ENCODE results near the gene KIF6. TPM values are rescaled to one million over a fixed set of nuclear protein-coding genes. Genes with fewer than 3 reads are reported as not detected.

The KIF6 gene
- total RNA-seq, 4 donors from 2014 or later = 0.10 to 0.61 (median 0.13) TPM; not detected in 1

GRCh38 chr6:39608652-39609345 is 116.4 kb downstream of the KIF6 start:
- WGBS, 2 donors = 84 to 87% methylated on average over 7 of the region's 7 CpGs
- intact Hi-C loops (cut with DNase I; ENCODE audit: low total_unique reads) = no loop called here

DNA sequence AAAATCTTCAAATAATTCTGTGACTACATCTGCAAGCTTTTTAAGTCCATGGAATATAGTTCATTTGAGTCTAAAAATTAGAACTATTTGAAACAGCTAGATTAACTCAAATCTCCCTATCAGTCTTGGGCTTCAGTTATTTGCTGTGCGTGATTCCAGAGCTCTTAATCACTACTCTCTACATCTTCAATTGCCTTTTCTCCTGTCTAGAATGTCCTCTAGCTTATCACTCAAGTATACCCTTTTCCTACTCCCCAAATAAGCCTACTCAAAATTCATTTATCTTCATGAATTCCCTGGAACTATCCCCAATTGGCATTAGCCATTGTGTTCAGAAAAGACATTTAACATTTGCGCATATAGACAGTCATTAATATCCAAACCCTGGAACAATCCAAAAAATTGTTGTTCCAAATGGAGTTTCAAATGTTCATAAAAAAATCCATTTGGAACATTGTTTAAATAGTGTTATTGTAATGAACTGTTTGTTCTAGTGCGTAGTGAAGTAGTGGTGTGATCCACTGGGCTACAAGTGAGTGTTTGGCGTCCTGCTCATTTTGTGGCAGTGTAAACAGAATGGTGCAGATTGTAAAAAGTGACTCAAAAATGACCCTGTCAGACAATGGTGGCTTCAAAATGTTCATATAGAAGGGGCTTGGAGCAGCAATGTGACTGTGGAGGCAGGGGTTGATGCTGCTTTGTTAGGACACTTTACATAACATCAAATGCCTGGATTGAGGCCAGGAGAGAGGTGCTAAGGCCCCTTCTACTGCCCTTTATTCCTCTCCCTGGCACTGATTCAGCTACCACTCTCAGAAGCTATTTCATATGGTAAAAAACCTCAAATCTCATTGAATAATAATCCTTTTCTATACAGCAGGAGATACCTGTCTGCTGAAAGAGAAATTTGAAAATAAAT is 122.3 kb downstream of the KIF6 start:
- DNase-seq (ENCODE audit: low spot score in 2 of 2) = no peak
- TF ChIP-seq CTCF (IDR thresholded peaks at IDR 0.05) (no peak), POLR2A (IDR thresholded peaks at IDR 0.05) (no peak)
- WGBS, 2 donors = 93 to 94% methylated on average over 4 of the region's 4 CpGs
- intact Hi-C loops (cut with DNase I; ENCODE audit: low total_unique reads) = no loop called here
- no peak overlapping the region for H3K4me3 ChIP-seq (ENCODE audit: low read depth, poor library complexity, severe bottlenecking)

More at GRCh38 chr6:39608652-39609345, 116.4 kb downstream of the KIF6 start:
- no peak for DNase-seq (ENCODE audit: low spot score in 2 of 2)
- no peak overlapping the region for H3K4me3 ChIP-seq (ENCODE audit: low read depth, poor library complexity, severe bottlenecking)
- no peak for TF ChIP-seq CTCF (IDR thresholded peaks at IDR 0.05)
- no peak for TF ChIP-seq POLR2A (IDR thresholded peaks at IDR 0.05)

DNA sequence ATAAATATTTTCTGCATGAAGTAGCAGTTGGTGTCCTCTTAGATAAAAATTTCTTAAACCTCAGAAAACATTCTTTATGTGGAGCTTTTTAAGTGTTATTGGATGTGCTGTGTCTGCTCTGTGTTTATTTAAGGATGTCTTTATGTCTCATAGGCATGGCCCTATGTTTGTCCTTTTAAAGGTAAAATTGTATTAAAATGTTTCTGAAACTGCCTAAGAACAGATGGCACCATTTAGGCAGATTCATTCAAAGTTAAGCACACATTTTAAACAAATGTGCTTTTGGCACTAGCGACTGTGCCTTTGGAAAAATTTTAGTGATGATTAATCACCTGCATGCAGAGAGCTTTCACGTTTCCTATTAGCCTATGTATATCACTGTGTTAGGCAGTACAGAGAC is 125.2 kb downstream of the KIF6 start:
- intact Hi-C loops (cut with DNase I; ENCODE audit: low total_unique reads) = no loop called here
- 26 to 33% methylated on average over 2 of the region's 2 CpGs for WGBS, 2 donors
- no peak for DNase-seq (ENCODE audit: low spot score in 2 of 2)

DNA sequence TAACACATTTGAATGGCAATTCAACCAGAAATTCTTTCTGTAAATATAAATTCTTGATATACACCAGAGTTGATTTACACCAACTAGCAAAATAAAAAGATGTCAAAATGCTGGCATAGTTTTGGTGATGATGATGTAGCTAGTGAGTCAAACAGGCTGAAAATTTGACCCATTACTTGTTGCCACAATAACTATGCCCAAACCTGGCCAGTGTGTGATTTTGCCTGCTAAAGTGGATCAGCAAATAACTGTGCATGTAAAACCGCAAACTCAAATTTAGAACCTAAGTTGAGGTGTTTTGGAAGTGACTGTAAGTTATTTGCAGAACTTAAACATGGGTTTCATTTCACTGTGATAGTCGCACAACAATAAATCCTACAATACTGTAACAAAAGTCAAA is 125.9 kb downstream of the KIF6 start:
- intact Hi-C loops (cut with DNase I; ENCODE audit: low total_unique reads) = no loop called here
- TF ChIP-seq POLR2A (IDR thresholded peaks at IDR 0.05) (no peak), CTCF (IDR thresholded peaks at IDR 0.05) (no peak)
- no peak overlapping the region for H3K4me3 ChIP-seq (ENCODE audit: low read depth, poor library complexity, severe bottlenecking)
- DNase-seq (ENCODE audit: low spot score in 2 of 2) = no peak
- 84 to 91% methylated on average over 2 of the region's 2 CpGs for WGBS, 2 donors

More for the DNA sequence above, 125.2 kb downstream of the KIF6 start:
- no peak overlapping the region for H3K4me3 ChIP-seq (ENCODE audit: low read depth, poor library complexity, severe bottlenecking)
- no peak for TF ChIP-seq POLR2A (IDR thresholded peaks at IDR 0.05)
- TF ChIP-seq CTCF (IDR thresholded peaks at IDR 0.05) = no peak

GRCh38 chr6:39594285-39594684 is 130.9 kb downstream of the KIF6 start:
- no peak for DNase-seq (ENCODE audit: low spot score in 2 of 2)
- H3K4me3 ChIP-seq (ENCODE audit: low read depth, poor library complexity, severe bottlenecking) = no peak overlapping the region
- no peak for TF ChIP-seq POLR2A (IDR thresholded peaks at IDR 0.05)
- 85 to 93% methylated on average over 2 of the region's 2 CpGs for WGBS, 2 donors
- intact Hi-C loops (cut with DNase I; ENCODE audit: low total_unique reads) = no loop called here

- 89 to 93% methylated on average over 2 of the region's 2 CpGs for WGBS, 2 donors
Measured at GRCh38 chr6:39593646-39594045, 131.6 kb downstream of the KIF6 start.

More at GRCh38 chr6:39593646-39594045, 131.6 kb downstream of the KIF6 start:
- intact Hi-C loops (cut with DNase I; ENCODE audit: low total_unique reads) = no loop called here
- TF ChIP-seq CTCF (IDR thresholded peaks at IDR 0.05) = no peak
- no peak for TF ChIP-seq POLR2A (IDR thresholded peaks at IDR 0.05)
- DNase-seq (ENCODE audit: low spot score in 2 of 2) = no peak
- no peak overlapping the region for H3K4me3 ChIP-seq (ENCODE audit: low read depth, poor library complexity, severe bottlenecking)
